Stimulated activated naive CD8-positive, alpha-beta T cell treated with anti-CD3 and anti-CD28 coated beads, Interleukin-15, Interleukin-2, amounts not matched to agents 100 ng/mL and 50 ng/mL, for 24 hours (primary cell): ENCODE results near the gene CRIP1.

Experiments
- H3K27ac Mint-ChIP-seq: one replicate; pipeline ENCODE4 v1.8.0; 2021; ENCODE audit warnings: mild to moderate bottlenecking, mixed read lengths
- H3K27me3 Mint-ChIP-seq: one replicate; pipeline ENCODE4 v1.8.0; 2021; ENCODE audit warnings: mixed read lengths
- H3K36me3 Mint-ChIP-seq: one replicate; pipeline ENCODE4 v1.8.0; 2021; ENCODE audit warnings: low read depth, mixed read lengths
- H3K4me1 Mint-ChIP-seq: one replicate; pipeline ENCODE4 v1.8.0; 2021; ENCODE audit warnings: low read depth, mixed read lengths
- H3K4me3 Mint-ChIP-seq: one replicate; pipeline ENCODE4 v1.8.0; 2021; ENCODE audit warnings: mild to moderate bottlenecking, mixed read lengths
- H3K9me3 Mint-ChIP-seq: one replicate; pipeline ENCODE4 v1.8.0; 2021; ENCODE audit warnings: mixed read lengths

CRIP1 gene

GRCh38 chr14:105519946-105520698 is 33.4 kb downstream of the CRIP1 start:
- Mint-ChIP-seq H3K27me3 (peaks cover 51% of the 10 kb centered on the region), H3K9me3 (no peaks in the 10 kb centered on the region), H3K27ac (no peak overlapping the region), H3K4me3 (no peak overlapping the region), H3K36me3 (no peaks in the 10 kb centered on the region), H3K4me1 (no peaks in the 10 kb centered on the region)

- H3K4me1 Mint-ChIP-seq: peaks cover 19% of the 10 kb centered on the region
- no peak overlapping the region for H3K27ac Mint-ChIP-seq
- H3K36me3 Mint-ChIP-seq: no peaks in the 10 kb centered on the region
- H3K9me3 Mint-ChIP-seq: no peaks in the 10 kb centered on the region
- H3K27me3 Mint-ChIP-seq: peaks cover 26% of the 10 kb centered on the region
- no peak overlapping the region for H3K4me3 Mint-ChIP-seq
Observed at GRCh38 chr14:105525326-105525725, 38.6 kb downstream of the CRIP1 start.

- Mint-ChIP-seq H3K27ac (peak within 1 kb of the TSS; percentile 55), H3K4me1 (peaks cover 21% of the 10 kb centered on the region), H3K9me3 (no peaks in the 10 kb centered on the region), H3K36me3 (no peaks in the 10 kb centered on the region), H3K27me3 (peaks cover 24% of the 10 kb centered on the region), H3K4me3 (peak within 1 kb of the TSS; percentile 80)
Observed at GRCh38 chr14:105525861-105526775, 39.4 kb downstream of the CRIP1 start, which contains the start of gene TMEM121. TMEM121 (plus strand) TSS chr14:105526583; CDS start chr14:105528835, 2,252 bp downstream.

- H3K36me3 Mint-ChIP-seq: no peaks in the 10 kb centered on the region
- H3K9me3 Mint-ChIP-seq: no peaks in the 10 kb centered on the region
- H3K27ac Mint-ChIP-seq: peak overlapping the region; percentile 55
- peaks cover 21% of the 10 kb centered on the region for H3K4me1 Mint-ChIP-seq
- peaks cover 24% of the 10 kb centered on the region for H3K27me3 Mint-ChIP-seq
- peak overlapping the region; percentile 80 for H3K4me3 Mint-ChIP-seq
Observed at GRCh38 chr14:105526776-105527380, 40.2 kb downstream of the CRIP1 start.

- peak overlapping the region; percentile 55 for H3K27ac Mint-ChIP-seq
- H3K4me3 Mint-ChIP-seq: peak overlapping the region; percentile 80
- H3K4me1 Mint-ChIP-seq: peaks cover 23% of the 10 kb centered on the region
- peaks cover 24% of the 10 kb centered on the region for H3K27me3 Mint-ChIP-seq
- no peaks in the 10 kb centered on the region for H3K9me3 Mint-ChIP-seq
- no peaks in the 10 kb centered on the region for H3K36me3 Mint-ChIP-seq
Observed at GRCh38 chr14:105527381-105527825, 40.7 kb downstream of the CRIP1 start.

GRCh38 chr14:105527826-105528585 is 41.3 kb downstream of the CRIP1 start:
- Mint-ChIP-seq H3K4me1 (peaks cover 27% of the 10 kb centered on the region), H3K27me3 (peaks cover 23% of the 10 kb centered on the region), H3K36me3 (no peaks in the 10 kb centered on the region), H3K27ac (peak overlapping the region; percentile 61), H3K9me3 (no peaks in the 10 kb centered on the region), H3K4me3 (peak overlapping the region; percentile 80)

GRCh38 chr14:105528586-105529318 is 42.1 kb downstream of the CRIP1 start:
- H3K27me3 Mint-ChIP-seq: peaks cover 15% of the 10 kb centered on the region

GRCh38 chr14:105529319-105529568 is 42.6 kb downstream of the CRIP1 start:
- H3K27ac Mint-ChIP-seq: peak overlapping the region; percentile 95
- peak overlapping the region; percentile 85 for H3K4me3 Mint-ChIP-seq
- H3K27me3 Mint-ChIP-seq: peaks cover 13% of the 10 kb centered on the region
- no peaks in the 10 kb centered on the region for H3K36me3 Mint-ChIP-seq
- H3K4me1 Mint-ChIP-seq: peaks cover 27% of the 10 kb centered on the region
- no peaks in the 10 kb centered on the region for H3K9me3 Mint-ChIP-seq

More at GRCh38 chr14:105528586-105529318, 42.1 kb downstream of the CRIP1 start:
- H3K36me3 Mint-ChIP-seq: no peaks in the 10 kb centered on the region
- peaks cover 27% of the 10 kb centered on the region for H3K4me1 Mint-ChIP-seq
- peak overlapping the region; percentile 95 for H3K27ac Mint-ChIP-seq
- H3K4me3 Mint-ChIP-seq: peak overlapping the region; percentile 85
- H3K9me3 Mint-ChIP-seq: no peaks in the 10 kb centered on the region

GRCh38 chr14:105529569-105530284 is 43.0 kb downstream of the CRIP1 start:
- H3K4me1 Mint-ChIP-seq: peaks cover 27% of the 10 kb centered on the region
- H3K36me3 Mint-ChIP-seq: no peaks in the 10 kb centered on the region
- peaks cover 8% of the 10 kb centered on the region for H3K27me3 Mint-ChIP-seq
- peak overlapping the region; percentile 95 for H3K27ac Mint-ChIP-seq
- H3K4me3 Mint-ChIP-seq: peak overlapping the region; percentile 85
- no peaks in the 10 kb centered on the region for H3K9me3 Mint-ChIP-seq

- Mint-ChIP-seq H3K27ac (peak overlapping the region; percentile 76), H3K36me3 (no peaks in the 10 kb centered on the region), H3K27me3 (peaks cover 3% of the 10 kb centered on the region), H3K4me3 (peak overlapping the region; percentile 75), H3K9me3 (no peaks in the 10 kb centered on the region), H3K4me1 (peaks cover 27% of the 10 kb centered on the region)
Observed at GRCh38 chr14:105530285-105531087, 43.8 kb downstream of the CRIP1 start.

GRCh38 chr14:105531088-105531893 is 44.6 kb downstream of the CRIP1 start:
- no peaks in the 10 kb centered on the region for H3K27me3 Mint-ChIP-seq
- peak overlapping the region; percentile 75 for H3K4me3 Mint-ChIP-seq
- H3K4me1 Mint-ChIP-seq: peaks cover 27% of the 10 kb centered on the region
- no peak overlapping the region for H3K27ac Mint-ChIP-seq
- H3K36me3 Mint-ChIP-seq: no peaks in the 10 kb centered on the region
- H3K9me3 Mint-ChIP-seq: no peaks in the 10 kb centered on the region

- Mint-ChIP-seq H3K4me3 (no peak overlapping the region), H3K9me3 (no peaks in the 10 kb centered on the region), H3K27me3 (no peaks in the 10 kb centered on the region), H3K4me1 (peaks cover 27% of the 10 kb centered on the region), H3K36me3 (no peaks in the 10 kb centered on the region), H3K27ac (no peak overlapping the region)
Observed at GRCh38 chr14:105531894-105532623, 45.4 kb downstream of the CRIP1 start.
